ENCODE measurements around the gene RASSF5.
"Not testable (repeated sequence)": the region's sequence is repeated elsewhere in the genome, so short reads cannot be mapped to it uniquely, and the experiment has no call there.

Gene RASSF5

GRCh38 chr1:206477110-206477509 lies 30.2 kb upstream of the RASSF5 start:
- DNase-seq (ENCODE audit: low read depth), result no peak

- DNase-seq (ENCODE audit: low read depth), result no peak
These were observed 29.6 kb upstream of the RASSF5 start for GRCh38 chr1:206477581-206478380.

- no peak for DNase-seq (ENCODE audit: low read depth)
These were observed 28.6 kb upstream of the RASSF5 start for GRCh38 chr1:206478746-206479145.

GRCh38 chr1:206479183-206480125 lies 27.9 kb upstream of the RASSF5 start:
- peak; percentile 78 for DNase-seq (ENCODE audit: low read depth)

- no peak for DNase-seq (ENCODE audit: low read depth)
These were observed 27.1 kb upstream of the RASSF5 start for GRCh38 chr1:206480211-206480610.

- DNase-seq (ENCODE audit: low read depth), result no peak
These were observed 24.7 kb upstream of the RASSF5 start for GRCh38 chr1:206482611-206483010.

GRCh38 chr1:206483864-206484263 lies 23.5 kb upstream of the RASSF5 start:
- not testable (repeated sequence) for DNase-seq (ENCODE audit: low read depth)

GRCh38 chr1:206484901-206485300 lies 22.4 kb upstream of the RASSF5 start:
- DNase-seq (ENCODE audit: low read depth), result no peak

- DNase-seq (ENCODE audit: low read depth), result no peak
These were observed 20.1 kb upstream of the RASSF5 start for GRCh38 chr1:206486995-206487788.

- no peak for DNase-seq (ENCODE audit: low read depth)
These were observed 19.4 kb upstream of the RASSF5 start for GRCh38 chr1:206487970-206488369.

GRCh38 chr1:206488466-206488865 lies 18.9 kb upstream of the RASSF5 start:
- DNase-seq (ENCODE audit: low read depth), result no peak

- peak; percentile 76 for DNase-seq (ENCODE audit: low read depth)
These were observed 17.2 kb upstream of the RASSF5 start for GRCh38 chr1:206489980-206490770.

- peak; percentile 92 for DNase-seq (ENCODE audit: low read depth)
These were observed 16.4 kb upstream of the RASSF5 start for GRCh38 chr1:206490771-206491405.

GRCh38 chr1:206491616-206492015 lies 15.7 kb upstream of the RASSF5 start:
- DNase-seq (ENCODE audit: low read depth), result no peak

GRCh38 chr1:206492589-206492988 lies 14.7 kb upstream of the RASSF5 start:
- DNase-seq (ENCODE audit: low read depth), result no peak

- no peak for DNase-seq (ENCODE audit: low read depth)
These were observed 14.1 kb upstream of the RASSF5 start for GRCh38 chr1:206493279-206493678.

GRCh38 chr1:206495011-206495461 lies 12.3 kb upstream of the RASSF5 start:
- DNase-seq (ENCODE audit: low read depth), result no peak

GRCh38 chr1:206495493-206496046 lies 11.8 kb upstream of the RASSF5 start:
- no peak for DNase-seq (ENCODE audit: low read depth)

- no peak for DNase-seq (ENCODE audit: low read depth)
These were observed 11.1 kb upstream of the RASSF5 start for GRCh38 chr1:206496131-206496793.

- DNase-seq (ENCODE audit: low read depth), result no peak
These were observed 10.0 kb upstream of the RASSF5 start for GRCh38 chr1:206497363-206497762.

All from iris pigment epithelial cell (primary cell).